Frontal cortex (tissue), 4 donors: ENCODE results near the gene FIGN. TPM values are rescaled to one million over a fixed set of nuclear protein-coding genes. Genes with fewer than 3 reads are reported as not detected.

Source experiments
- DNase-seq, 2 donors: peaks; one replicate each; pipeline ENCODE4 v3.0.0; 2012; ENCODE audit warnings: low spot score in 2 of 2
- FAIRE-seq: peaks from 2 replicates; lab custom pipeline; 2012; peaks lifted over from hg19 to GRCh38; lab: Jason Lieb, UNC
- total RNA-seq: library from RNA; depleted of rRNA; stranded (reverse); fragments of >200 nt; gene quantifications from one replicate; pipeline ENCODE4 v1.2.3, GENCODE V29; 2014
- donor health status: control.
- donor health status: control.
- donor health status: control.

Gene FIGN
- total RNA-seq, 1 donor from 2014 or later: 1.2 TPM

GRCh38 chr2:163592954-163593622 lies 142.7 kb downstream of the FIGN start:
- FAIRE-seq (no peak), DNase-seq (no peak)

- no peak for FAIRE-seq
- DNase-seq: no peak
Measured at GRCh38 chr2:163591461-163591860, 144.3 kb downstream of the FIGN start.

- DNase-seq (no peak), FAIRE-seq (no peak)
Measured at GRCh38 chr2:163580757-163581156, 155.1 kb downstream of the FIGN start.

GRCh38 chr2:163574309-163574708 lies 161.5 kb downstream of the FIGN start:
- DNase-seq (no peak), FAIRE-seq (no peak)

GRCh38 chr2:163573652-163574051 lies 162.2 kb downstream of the FIGN start:
- DNase-seq (no peak), FAIRE-seq (no peak)

GRCh38 chr2:163572850-163573249 lies 163.0 kb downstream of the FIGN start:
- no peak for FAIRE-seq
- DNase-seq: no peak

GRCh38 chr2:163571423-163572102 lies 164.2 kb downstream of the FIGN start:
- FAIRE-seq (no peak), DNase-seq (no peak)

- DNase-seq: no peak
- FAIRE-seq: no peak
Measured at GRCh38 chr2:163570391-163570790, 165.4 kb downstream of the FIGN start.

GRCh38 chr2:163565192-163565591 lies 170.6 kb downstream of the FIGN start:
- DNase-seq: no peak
- no peak for FAIRE-seq

- no peak for FAIRE-seq
- DNase-seq: no peak
Measured at GRCh38 chr2:163564236-163564635, 171.6 kb downstream of the FIGN start.

GRCh38 chr2:163563336-163563735 lies 172.5 kb downstream of the FIGN start:
- FAIRE-seq: no peak
- no peak for DNase-seq

GRCh38 chr2:163558251-163559021 lies 177.4 kb downstream of the FIGN start:
- FAIRE-seq (no peak), DNase-seq (no peak)

GRCh38 chr2:163556511-163556910 lies 179.3 kb downstream of the FIGN start:
- DNase-seq (no peak), FAIRE-seq (no peak)

- no peak for FAIRE-seq
- DNase-seq: no peak
Measured at GRCh38 chr2:163554864-163555263, 180.9 kb downstream of the FIGN start.

- DNase-seq (no peak), FAIRE-seq (no peak)
Measured at GRCh38 chr2:163553601-163554000, 182.2 kb downstream of the FIGN start.

- FAIRE-seq (no peak), DNase-seq (no peak)
Measured at GRCh38 chr2:163552758-163553157, 183.1 kb downstream of the FIGN start.

GRCh38 chr2:163551616-163552373 lies 184.0 kb downstream of the FIGN start:
- DNase-seq (no peak), FAIRE-seq (no peak)

- FAIRE-seq (no peak), DNase-seq (no peak)
Measured at GRCh38 chr2:163548970-163549369, 186.8 kb downstream of the FIGN start.
